Ishikawa (cell line): ENCODE results near the gene NFU1.

Experiments used
- CEBPB ChIP-seq: IDR thresholded peaks from 2 replicates; pipeline ENCODE4 v1.6.1; 2012
- CREB1 ChIP-seq: IDR thresholded peaks from 2 replicates; pipeline ENCODE4 v1.6.1; 2012; ENCODE audit warnings: low read depth
- EGR1 ChIP-seq: IDR thresholded peaks from 2 replicates; pipeline ENCODE4 v1.6.1; 2012
- EP300 ChIP-seq: IDR thresholded peaks from 2 replicates; pipeline ENCODE4 v1.6.1; 2012; ENCODE audit warnings: borderline replicate concordance
- FOXM1 ChIP-seq: IDR thresholded peaks from 2 replicates; pipeline ENCODE4 v1.6.1; 2012; ENCODE audit warnings: low read depth, borderline replicate concordance
- MAX ChIP-seq: IDR thresholded peaks from 2 replicates; pipeline ENCODE4 v1.6.1; 2012
- NFIC ChIP-seq: IDR thresholded peaks from 2 replicates; pipeline ENCODE4 v1.6.1; 2012
- RAD21 ChIP-seq: IDR thresholded peaks from 2 replicates; pipeline ENCODE4 v1.6.1; 2012; ENCODE audit warnings: low read depth
- REST ChIP-seq: IDR thresholded peaks from 2 replicates; pipeline ENCODE4 v1.6.1; 2012; ENCODE audit warnings: low read depth, mild to moderate bottlenecking
- TAF1 ChIP-seq: IDR thresholded peaks from 2 replicates; pipeline ENCODE4 v1.6.1; 2012; ENCODE audit warnings: low read depth, mild to moderate bottlenecking
- TCF12 ChIP-seq: IDR thresholded peaks from 2 replicates; pipeline ENCODE4 v1.6.1; 2012; ENCODE audit warnings: low read depth
- TEAD4 ChIP-seq: IDR thresholded peaks from 2 replicates; pipeline ENCODE4 v1.6.1; 2012
- USF1 ChIP-seq: IDR thresholded peaks from 2 replicates; pipeline ENCODE4 v1.6.1; 2012
- YY1 ChIP-seq: IDR thresholded peaks from 2 replicates; pipeline ENCODE4 v1.6.1; 2012; ENCODE audit warnings: low read depth
- ZBTB7A ChIP-seq: IDR thresholded peaks from 2 replicates; pipeline ENCODE4 v1.6.1; 2012; ENCODE audit warnings: low read depth

Gene NFU1

GRCh38 chr2:69464575-69464974 is 27.3 kb upstream of the NFU1 start:
- TF ChIP-seq USF1 (no peak), RAD21 (no peak), YY1 (no peak), FOXM1 (no peak), NFIC (no peak), EP300 (no peak), ZBTB7A (no peak), CEBPB (no peak), TAF1 (no peak), CREB1 (no peak)

- TF ChIP-seq ZBTB7A (no peak), EP300 (no peak), NFIC (peak; percentile 93)
Measured at GRCh38 chr2:69462780-69463179, 25.5 kb upstream of the NFU1 start.

GRCh38 chr2:69461404-69461803 is 24.2 kb upstream of the NFU1 start:
- TF ChIP-seq TEAD4 (no peak), REST (no peak), EGR1 (no peak), FOXM1 (no peak), USF1 (no peak), YY1 (no peak), NFIC (no peak)

- TF ChIP-seq USF1 (no peak), MAX (no peak), YY1 (no peak), NFIC (no peak), EP300 (no peak), EGR1 (no peak), FOXM1 (no peak), TAF1 (no peak), RAD21 (no peak), TEAD4 (no peak), CEBPB (no peak), ZBTB7A (no peak), TCF12 (no peak)
Measured at GRCh38 chr2:69459936-69460335, 22.7 kb upstream of the NFU1 start.

- TF ChIP-seq EGR1 (no peak), TCF12 (no peak), CEBPB (no peak), NFIC (no peak)
Measured at GRCh38 chr2:69456950-69457445, 19.8 kb upstream of the NFU1 start.

- no peak for TF ChIP-seq EP300
- TF ChIP-seq TAF1, result no peak
- TF ChIP-seq CEBPB, result no peak
- TF ChIP-seq CREB1, result no peak
- no peak for TF ChIP-seq TEAD4
- TF ChIP-seq FOXM1, result no peak
- no peak for TF ChIP-seq REST
- no peak for TF ChIP-seq RAD21
- no peak for TF ChIP-seq MAX
- no peak for TF ChIP-seq TCF12
Measured at GRCh38 chr2:69456154-69456553, 18.9 kb upstream of the NFU1 start.
